H1 (cell line): ENCODE data around the gene SENP1. TPM values are rescaled to one million over a fixed set of nuclear protein-coding genes. Genes with fewer than 3 reads are reported as not detected.

ENCODE experiments used
- GTF2F1 ChIP-seq: IDR thresholded peaks from 2 replicates; pipeline ENCODE4 v1.6.1; 2012; ENCODE audit warnings: low read depth, low read length, improper control_type of control experiment, borderline replicate concordance
- HDAC2 ChIP-seq, 2 experiments: fragments of 300-600 bp in 1 of 2; sonication (generic) in 1 of 2; IDR thresholded peaks; 2 replicates each; pipeline ENCODE4 v1.6.1; 2011 to 2012; ENCODE audit warnings: low read depth in 2 of 2, low read length in 2 of 2, mild to moderate bottlenecking in 2 of 2, moderate library complexity in 2 of 2, borderline replicate concordance in 1 of 2, inconsistent platforms in 1 of 2
- HDAC6 ChIP-seq: IDR thresholded peaks from one replicate; pipeline ENCODE4 v1.7.1; 2012; ENCODE audit warnings: low read depth, mild to moderate bottlenecking, inconsistent platforms, low read length, moderate library complexity
- polyA plus RNA-seq, 7 experiments: library from polyadenylated mRNA; depleted of rRNA in 3 of 7; stranded (reverse) in 5 of 7; unstranded in 2 of 7; fragments of >200 nt in 5 of 7; fragments of 200-250 nt in 2 of 7; gene quantifications; 1 replicate in 5 of 7; 2 replicates in 1 of 7; 4 replicates in 1 of 7; pipeline versions ENCODE4 v1.2.1 to v1.2.3, GENCODE V29; 2011 to 2013; ENCODE audit warnings: missing spikeins in 2 of 7, mixed read lengths in 2 of 7
- total RNA-seq: library from RNA; stranded (reverse); fragmentation: NEBNext Ultra II Directional; extraction: Animal tissue kit (Norgen Biotek cat#: 25700); gene quantifications from 2 replicates; pipeline ENCODE4 v1.2.1, GENCODE V29; 2021

The SENP1 gene
- total and polyA plus RNA-seq, 2 of the 8 experiments (the other 6 are each of a cell fraction or from before 2014, with no cell fraction given) = 14.2 to 31.5 TPM

GRCh38 chr12:48033451-48033850 lies 72.4 kb downstream of the SENP1 start (continued):
- no peak for TF ChIP-seq GTF2F1
- no peak for TF ChIP-seq HDAC2 (IDR thresholded peaks at IDR 0.05; ENCODE audit: borderline replicate concordance in 1 of 2, low read depth in 2 of 2, low read length in 2 of 2)
- TF ChIP-seq HDAC6 = no peak
